SK-N-SH treated with all-trans-retinoic acid at 6 μM for 48 hours (cell line): ENCODE results near the gene DCBLD2.

Experiments used
- ARNTL ChIP-seq: fragments of 450-650 bp; formaldehyde crosslinking; IDR thresholded peaks from 2 replicates; pipeline ENCODE4 v1.5.0; 2020; ENCODE audit warnings: low read depth, mild to moderate bottlenecking, moderate library complexity, borderline replicate concordance
- BACH2 ChIP-seq: fragments of 250-450 bp; sonication (Bioruptor Pico); IDR thresholded peaks from 2 replicates; pipeline ENCODE4 v1.9.0; 2021; ENCODE audit warnings: mild to moderate bottlenecking, borderline replicate concordance
- RARB ChIP-seq: fragments of 250-450 bp; sonication (Bioruptor Pico); IDR thresholded peaks from 2 replicates; pipeline ENCODE4 v1.8.0; 2021; ENCODE audit warnings: mild to moderate bottlenecking, moderate library complexity
- TSHZ2 ChIP-seq: fragments of 250-450 bp; sonication (Bioruptor Pico); IDR thresholded peaks from 2 replicates; pipeline ENCODE4 v1.5.0; 2020; ENCODE audit warnings: mild to moderate bottlenecking, moderate library complexity
- ZC3H10 ChIP-seq: fragments of 250-450 bp; sonication (Bioruptor Pico); IDR thresholded peaks from 2 replicates; pipeline ENCODE4 v1.5.1; 2021; ENCODE audit warnings: mild to moderate bottlenecking, moderate library complexity
- ZFP30 ChIP-seq: fragments of 450-650 bp; formaldehyde crosslinking; IDR thresholded peaks from 2 replicates; pipeline ENCODE4 v1.5.0; 2022; ENCODE audit warnings: mild to moderate bottlenecking, moderate library complexity
- ZNF8 ChIP-seq: fragments of 450-650 bp; formaldehyde crosslinking; IDR thresholded peaks from 2 replicates; pipeline ENCODE4 v1.5.0; 2020; ENCODE audit warnings: mild to moderate bottlenecking, moderate library complexity
- TF ChIP-seq, protein P1 (sequence below): fragments of 250-450 bp; sonication (Bioruptor Pico); IDR thresholded peaks from 2 replicates; pipeline ENCODE4 v1.8.0; 2020; ENCODE audit warnings: mild to moderate bottlenecking, moderate library complexity, borderline replicate concordance

GRCh38 chr3:98746882-98747281, 154.6 kb downstream of the DCBLD2 start:
- TF ChIP-seq RARB (CRISPR knock-in tag) (no peak), BACH2 (CRISPR knock-in tag) (no peak), ZFP30 (no peak), TSHZ2 (no peak), ZC3H10 (CRISPR knock-in tag) (no peak), ARNTL (CRISPR knock-in tag) (no peak), ZNF8 (no peak)
- TF ChIP-seq, protein P1, sequence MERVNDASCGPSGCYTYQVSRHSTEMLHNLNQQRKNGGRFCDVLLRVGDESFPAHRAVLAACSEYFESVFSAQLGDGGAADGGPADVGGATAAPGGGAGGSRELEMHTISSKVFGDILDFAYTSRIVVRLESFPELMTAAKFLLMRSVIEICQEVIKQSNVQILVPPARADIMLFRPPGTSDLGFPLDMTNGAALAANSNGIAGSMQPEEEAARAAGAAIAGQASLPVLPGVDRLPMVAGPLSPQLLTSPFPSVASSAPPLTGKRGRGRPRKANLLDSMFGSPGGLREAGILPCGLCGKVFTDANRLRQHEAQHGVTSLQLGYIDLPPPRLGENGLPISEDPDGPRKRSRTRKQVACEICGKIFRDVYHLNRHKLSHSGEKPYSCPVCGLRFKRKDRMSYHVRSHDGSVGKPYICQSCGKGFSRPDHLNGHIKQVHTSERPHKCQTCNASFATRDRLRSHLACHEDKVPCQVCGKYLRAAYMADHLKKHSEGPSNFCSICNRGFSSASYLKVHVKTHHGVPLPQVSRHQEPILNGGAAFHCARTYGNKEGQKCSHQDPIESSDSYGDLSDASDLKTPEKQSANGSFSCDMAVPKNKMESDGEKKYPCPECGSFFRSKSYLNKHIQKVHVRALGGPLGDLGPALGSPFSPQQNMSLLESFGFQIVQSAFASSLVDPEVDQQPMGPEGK (CRISPR knock-in tag), result no peak
